ENCODE results near the gene CCL1. TPM values are rescaled to one million over a fixed set of nuclear protein-coding genes. Genes with fewer than 3 reads are reported as not detected.

CCL1 gene
- total RNA-seq, 1 donor: not detected

- no peak for DNase-seq (ENCODE audit: low read depth)
- H3K4me3 ChIP-seq (ENCODE audit: low read depth, low read length): no peak overlapping the region
- TF ChIP-seq CTCF (IDR thresholded peaks at IDR 0.05; ENCODE audit: insufficient read depth, low read length): no peak
These were observed 6.5 kb upstream of the CCL1 start for GRCh38 chr17:34369571-34369970.

- no peak for DNase-seq (ENCODE audit: low read depth)
- TF ChIP-seq CTCF (IDR thresholded peaks at IDR 0.05; ENCODE audit: insufficient read depth, low read length): no peak
These were observed 6.0 kb upstream of the CCL1 start for GRCh38 chr17:34368946-34369500.

GRCh38 chr17:34368196-34368945, 5.3 kb upstream of the CCL1 start:
- no peak for TF ChIP-seq CTCF (IDR thresholded peaks at IDR 0.05; ENCODE audit: insufficient read depth, low read length)
- DNase-seq (ENCODE audit: low read depth): no peak
- no peak overlapping the region for H3K4me3 ChIP-seq (ENCODE audit: low read depth, low read length)

More at GRCh38 chr17:34368946-34369500, 6.0 kb upstream of the CCL1 start:
- no peak overlapping the region for H3K4me3 ChIP-seq (ENCODE audit: low read depth, low read length)

- no peak for DNase-seq (ENCODE audit: low read depth)
- no peak overlapping the region for H3K4me3 ChIP-seq (ENCODE audit: low read depth, low read length)
- no peak for TF ChIP-seq CTCF (IDR thresholded peaks at IDR 0.05; ENCODE audit: insufficient read depth, low read length)
These were observed 4.6 kb upstream of the CCL1 start for GRCh38 chr17:34367486-34368195.

- TF ChIP-seq CTCF (IDR thresholded peaks at IDR 0.05; ENCODE audit: insufficient read depth, low read length): no peak
- no peak overlapping the region for H3K4me3 ChIP-seq (ENCODE audit: low read depth, low read length)
- DNase-seq (ENCODE audit: low read depth): peak; percentile 41
These were observed 3.6 kb upstream of the CCL1 start for GRCh38 chr17:34366529-34367107.

GRCh38 chr17:34366010-34366409, 3.0 kb upstream of the CCL1 start:
- DNase-seq (ENCODE audit: low read depth): no peak
- H3K4me3 ChIP-seq (ENCODE audit: low read depth, low read length): no peak overlapping the region
- TF ChIP-seq CTCF (IDR thresholded peaks at IDR 0.05; ENCODE audit: insufficient read depth, low read length): no peak
